ENCODE measurements around the gene LURAP1L.
A peak's percentile ranks its signal among the peaks of the same experiment; 100 is the strongest.
"Not testable (repeated sequence)": the region's sequence is repeated elsewhere in the genome, so short reads cannot be mapped to it uniquely, and the experiment has no call there.

Gene LURAP1L

GRCh38 chr9:12851341-12852090 is 76.7 kb downstream of the LURAP1L start:
- Histone ChIP-seq H3K27ac (ENCODE audit: low read depth, low read length) (no peak overlapping the region), H3K36me3 (ENCODE audit: control insufficient read depth in 5 of 5, insufficient read depth in 5 of 5, low read length in 5 of 5) (no peaks in the 10 kb centered on the region), H3K9me3 (ENCODE audit: control insufficient read depth in 5 of 5, low read length in 5 of 5) (no peaks in the 10 kb centered on the region), H3K4me1 (ENCODE audit: control insufficient read depth in 5 of 5, insufficient read depth in 5 of 5, low read length in 5 of 5) (peaks cover 0 to 17% (median 13%) of the 10 kb centered on the region in 5 donors), H3K4me3 (ENCODE audit: low read depth in 1 of 5, low read length in 5 of 5) (no peak overlapping the region), H3K9ac (ENCODE audit: low read length in 5 of 5) (no peak overlapping the region), H3K27me3 (ENCODE audit: control insufficient read depth in 5 of 5, insufficient read depth in 4 of 5, low read length in 5 of 5) (no peaks in the 10 kb centered on the region)

- H3K4me3 ChIP-seq (ENCODE audit: low read depth in 1 of 5, low read length in 5 of 5): no peak overlapping the region
- peaks cover 0 to 17% (median 13%) of the 10 kb centered on the region in 5 donors for H3K4me1 ChIP-seq (ENCODE audit: control insufficient read depth in 5 of 5, insufficient read depth in 5 of 5, low read length in 5 of 5)
- H3K9me3 ChIP-seq (ENCODE audit: control insufficient read depth in 5 of 5, low read length in 5 of 5): no peaks in the 10 kb centered on the region
- no peak overlapping the region for H3K9ac ChIP-seq (ENCODE audit: low read length in 5 of 5)
- no peaks in the 10 kb centered on the region for H3K27me3 ChIP-seq (ENCODE audit: control insufficient read depth in 5 of 5, insufficient read depth in 4 of 5, low read length in 5 of 5)
- H3K27ac ChIP-seq (ENCODE audit: low read depth, low read length): no peak overlapping the region
- no peaks in the 10 kb centered on the region for H3K36me3 ChIP-seq (ENCODE audit: control insufficient read depth in 5 of 5, insufficient read depth in 5 of 5, low read length in 5 of 5)
These were observed 78.2 kb downstream of the LURAP1L start for GRCh38 chr9:12853051-12853450.

- H3K27ac ChIP-seq (ENCODE audit: low read depth, low read length): no peak overlapping the region
- no peaks in the 10 kb centered on the region for H3K36me3 ChIP-seq (ENCODE audit: control insufficient read depth in 5 of 5, insufficient read depth in 5 of 5, low read length in 5 of 5)
- peaks cover 0 to 17% (median 13%) of the 10 kb centered on the region in 5 donors for H3K4me1 ChIP-seq (ENCODE audit: control insufficient read depth in 5 of 5, insufficient read depth in 5 of 5, low read length in 5 of 5)
- H3K4me3 ChIP-seq (ENCODE audit: low read depth in 1 of 5, low read length in 5 of 5): no peak overlapping the region
- H3K9me3 ChIP-seq (ENCODE audit: control insufficient read depth in 5 of 5, low read length in 5 of 5): no peaks in the 10 kb centered on the region
- H3K9ac ChIP-seq (ENCODE audit: low read length in 5 of 5): no peak overlapping the region
- no peaks in the 10 kb centered on the region for H3K27me3 ChIP-seq (ENCODE audit: control insufficient read depth in 5 of 5, insufficient read depth in 4 of 5, low read length in 5 of 5)
These were observed 79.4 kb downstream of the LURAP1L start for GRCh38 chr9:12854221-12854620.

- H3K27ac ChIP-seq (ENCODE audit: low read depth, low read length): no peak overlapping the region
These were observed 80.2 kb downstream of the LURAP1L start for GRCh38 chr9:12855066-12855465.

GRCh38 chr9:12856603-12857002 is 81.8 kb downstream of the LURAP1L start:
- Histone ChIP-seq H3K27ac (ENCODE audit: low read depth, low read length) (no peak overlapping the region), H3K27me3 (ENCODE audit: control insufficient read depth in 5 of 5, insufficient read depth in 4 of 5, low read length in 5 of 5) (no peaks in the 10 kb centered on the region), H3K36me3 (ENCODE audit: control insufficient read depth in 5 of 5, insufficient read depth in 5 of 5, low read length in 5 of 5) (no peaks in the 10 kb centered on the region), H3K4me1 (ENCODE audit: control insufficient read depth in 5 of 5, insufficient read depth in 5 of 5, low read length in 5 of 5) (peaks cover 0 to 15% (median 11%) of the 10 kb centered on the region in 5 donors), H3K9me3 (ENCODE audit: control insufficient read depth in 5 of 5, low read length in 5 of 5) (no peaks in the 10 kb centered on the region), H3K4me3 (ENCODE audit: low read depth in 1 of 5, low read length in 5 of 5) (no peak overlapping the region), H3K9ac (ENCODE audit: low read length in 5 of 5) (no peak overlapping the region)

More at GRCh38 chr9:12855066-12855465, 80.2 kb downstream of the LURAP1L start:
- Histone ChIP-seq H3K4me3 (ENCODE audit: low read depth in 1 of 5, low read length in 5 of 5) (peak overlapping the region in 1 of 5 donors; percentile 23), H3K36me3 (ENCODE audit: control insufficient read depth in 5 of 5, insufficient read depth in 5 of 5, low read length in 5 of 5) (no peaks in the 10 kb centered on the region), H3K4me1 (ENCODE audit: control insufficient read depth in 5 of 5, insufficient read depth in 5 of 5, low read length in 5 of 5) (peaks cover 0 to 17% (median 13%) of the 10 kb centered on the region in 5 donors), H3K27me3 (ENCODE audit: control insufficient read depth in 5 of 5, insufficient read depth in 4 of 5, low read length in 5 of 5) (no peaks in the 10 kb centered on the region), H3K9me3 (ENCODE audit: control insufficient read depth in 5 of 5, low read length in 5 of 5) (no peaks in the 10 kb centered on the region), H3K9ac (ENCODE audit: low read length in 5 of 5) (no peak overlapping the region)

- Histone ChIP-seq H3K4me3 (ENCODE audit: low read depth in 1 of 5, low read length in 5 of 5) (no peak overlapping the region), H3K9ac (ENCODE audit: low read length in 5 of 5) (no peak overlapping the region), H3K4me1 (ENCODE audit: control insufficient read depth in 5 of 5, insufficient read depth in 5 of 5, low read length in 5 of 5) (peaks cover 2 to 12% (median 7%) of the 10 kb centered on the region in 5 donors), H3K9me3 (ENCODE audit: control insufficient read depth in 5 of 5, low read length in 5 of 5) (no peaks in the 10 kb centered on the region), H3K36me3 (ENCODE audit: control insufficient read depth in 5 of 5, insufficient read depth in 5 of 5, low read length in 5 of 5) (no peaks in the 10 kb centered on the region), H3K27ac (ENCODE audit: low read depth, low read length) (no peak overlapping the region), H3K27me3 (ENCODE audit: control insufficient read depth in 5 of 5, insufficient read depth in 4 of 5, low read length in 5 of 5) (no peaks in the 10 kb centered on the region)
These were observed 85.0 kb downstream of the LURAP1L start for GRCh38 chr9:12859704-12860251.

GRCh38 chr9:12860998-12861397 is 86.2 kb downstream of the LURAP1L start:
- Histone ChIP-seq H3K9me3 (ENCODE audit: control insufficient read depth in 5 of 5, low read length in 5 of 5) (no peaks in the 10 kb centered on the region), H3K36me3 (ENCODE audit: control insufficient read depth in 5 of 5, insufficient read depth in 5 of 5, low read length in 5 of 5) (no peaks in the 10 kb centered on the region), H3K4me1 (ENCODE audit: control insufficient read depth in 5 of 5, insufficient read depth in 5 of 5, low read length in 5 of 5) (peaks cover 0 to 11% (median 2%) of the 10 kb centered on the region in 5 donors), H3K27ac (ENCODE audit: low read depth, low read length) (no peak overlapping the region), H3K4me3 (ENCODE audit: low read depth in 1 of 5, low read length in 5 of 5) (no peak overlapping the region), H3K9ac (ENCODE audit: low read length in 5 of 5) (no peak overlapping the region), H3K27me3 (ENCODE audit: control insufficient read depth in 5 of 5, insufficient read depth in 4 of 5, low read length in 5 of 5) (no peaks in the 10 kb centered on the region)

GRCh38 chr9:12862611-12863410 is 88.0 kb downstream of the LURAP1L start:
- Histone ChIP-seq H3K4me1 (ENCODE audit: control insufficient read depth in 5 of 5, insufficient read depth in 5 of 5, low read length in 5 of 5) (peaks cover 0 to 11% (median 2%) of the 10 kb centered on the region in 5 donors), H3K4me3 (ENCODE audit: low read depth in 1 of 5, low read length in 5 of 5) (no peak overlapping the region), H3K9me3 (ENCODE audit: control insufficient read depth in 5 of 5, low read length in 5 of 5) (no peaks in the 10 kb centered on the region), H3K27me3 (ENCODE audit: control insufficient read depth in 5 of 5, insufficient read depth in 4 of 5, low read length in 5 of 5) (no peaks in the 10 kb centered on the region), H3K27ac (ENCODE audit: low read depth, low read length) (no peak overlapping the region), H3K9ac (ENCODE audit: low read length in 5 of 5) (no peak overlapping the region), H3K36me3 (ENCODE audit: control insufficient read depth in 5 of 5, insufficient read depth in 5 of 5, low read length in 5 of 5) (no peaks in the 10 kb centered on the region)

- no peaks in the 10 kb centered on the region for H3K27me3 ChIP-seq (ENCODE audit: control insufficient read depth in 5 of 5, insufficient read depth in 4 of 5, low read length in 5 of 5)
- H3K27ac ChIP-seq (ENCODE audit: low read depth, low read length): no peak overlapping the region
These were observed 88.8 kb downstream of the LURAP1L start for GRCh38 chr9:12863618-12864017.

GRCh38 chr9:12865380-12865779 is 90.6 kb downstream of the LURAP1L start:
- not testable (repeated sequence) for H3K36me3 ChIP-seq (ENCODE audit: control insufficient read depth in 5 of 5, insufficient read depth in 5 of 5, low read length in 5 of 5); H3K9me3 ChIP-seq (ENCODE audit: control insufficient read depth in 5 of 5, low read length in 5 of 5); H3K4me3 ChIP-seq (ENCODE audit: low read depth in 1 of 5, low read length in 5 of 5); H3K4me1 ChIP-seq (ENCODE audit: control insufficient read depth in 5 of 5, insufficient read depth in 5 of 5, low read length in 5 of 5); H3K27me3 ChIP-seq (ENCODE audit: control insufficient read depth in 5 of 5, insufficient read depth in 4 of 5, low read length in 5 of 5); H3K27ac ChIP-seq (ENCODE audit: low read depth, low read length); H3K9ac ChIP-seq (ENCODE audit: low read length in 5 of 5)

More at GRCh38 chr9:12863618-12864017, 88.8 kb downstream of the LURAP1L start:
- H3K4me1 ChIP-seq (ENCODE audit: control insufficient read depth in 5 of 5, insufficient read depth in 5 of 5, low read length in 5 of 5): peaks cover 0 to 11% (median 2%) of the 10 kb centered on the region in 5 donors
- no peaks in the 10 kb centered on the region for H3K36me3 ChIP-seq (ENCODE audit: control insufficient read depth in 5 of 5, insufficient read depth in 5 of 5, low read length in 5 of 5)
- H3K9me3 ChIP-seq (ENCODE audit: control insufficient read depth in 5 of 5, low read length in 5 of 5): no peaks in the 10 kb centered on the region
- H3K4me3 ChIP-seq (ENCODE audit: low read depth in 1 of 5, low read length in 5 of 5): no peak overlapping the region
- no peak overlapping the region for H3K9ac ChIP-seq (ENCODE audit: low read length in 5 of 5)

Data from subcutaneous abdominal adipose tissue (tissue), 5 donors.